Stimulated activated CD8-positive, alpha-beta memory T cell treated with anti-CD3 and anti-CD28 coated beads, Interleukin-15, amount 100 ng/mL, for 24 hours (primary cell): ENCODE data around the gene SMIM1.
"Not testable (repeated sequence)": the region's sequence is repeated elsewhere in the genome, so short reads cannot be mapped to it uniquely, and the experiment has no call there.

Experiments
- DNase-seq: peaks from one replicate; pipeline ENCODE4 v3.0.0-alpha.2; 2020; ENCODE audit warnings: low read depth

SMIM1 gene

DNA sequence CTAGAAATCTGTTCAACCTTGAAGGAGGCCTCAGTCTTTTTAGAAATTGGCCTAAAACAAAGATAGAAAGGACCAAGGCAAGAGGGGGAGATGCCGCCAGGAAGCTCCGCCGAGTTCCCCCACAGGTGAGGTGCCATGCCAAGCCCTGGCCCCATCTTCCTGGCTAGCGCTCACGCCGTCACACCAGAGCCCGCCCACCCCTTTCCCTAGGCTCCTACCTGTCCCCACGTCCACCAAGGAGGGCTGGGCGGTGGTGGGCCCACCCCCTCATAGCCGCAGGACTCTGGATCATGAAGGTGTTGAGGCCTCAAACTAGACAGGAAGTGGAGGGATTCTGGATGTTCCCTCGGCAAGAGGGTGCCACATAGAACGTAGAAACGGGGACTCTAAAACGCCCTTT lies 35.8 kb upstream of the SMIM1 start:
- no peak for DNase-seq

DNA sequence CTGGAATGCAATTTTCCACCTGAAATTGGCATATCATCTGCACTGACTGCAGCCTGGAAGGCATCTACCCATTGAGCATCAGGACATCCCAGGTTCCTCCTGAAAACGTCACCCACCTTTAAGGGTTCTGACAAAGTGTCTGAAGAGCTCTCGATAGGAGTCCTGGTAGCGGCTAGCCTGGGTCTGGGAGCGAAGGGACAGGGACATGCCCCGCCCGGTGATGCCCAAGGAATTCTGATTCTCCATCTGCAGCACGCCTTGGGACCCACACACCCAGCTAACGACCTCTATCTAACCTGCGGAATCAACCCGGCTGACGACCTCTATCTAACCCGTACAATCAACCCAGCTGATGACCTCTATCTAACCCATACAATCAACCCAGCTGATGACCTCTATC lies 33.6 kb upstream of the SMIM1 start:
- DNase-seq: no peak

DNA sequence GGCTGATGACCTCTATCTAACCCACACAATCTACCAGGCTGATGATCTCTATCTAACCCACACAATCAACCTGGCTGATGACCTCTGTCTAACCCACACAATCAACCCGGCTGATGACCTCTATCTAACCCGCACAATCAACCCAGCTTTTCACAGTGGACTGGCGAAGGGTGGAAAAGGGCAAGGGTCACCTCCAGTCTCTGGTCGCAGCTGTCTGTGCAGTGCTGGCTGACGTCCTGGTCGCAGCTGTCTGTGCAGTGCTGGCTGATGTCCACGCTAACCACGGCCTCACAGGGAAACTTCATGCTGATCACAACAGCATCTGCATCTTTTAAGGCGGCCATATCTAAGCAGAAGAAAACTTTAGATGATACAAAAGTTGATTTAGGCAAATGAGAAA lies 32.5 kb upstream of the SMIM1 start:
- no peak for DNase-seq

DNA sequence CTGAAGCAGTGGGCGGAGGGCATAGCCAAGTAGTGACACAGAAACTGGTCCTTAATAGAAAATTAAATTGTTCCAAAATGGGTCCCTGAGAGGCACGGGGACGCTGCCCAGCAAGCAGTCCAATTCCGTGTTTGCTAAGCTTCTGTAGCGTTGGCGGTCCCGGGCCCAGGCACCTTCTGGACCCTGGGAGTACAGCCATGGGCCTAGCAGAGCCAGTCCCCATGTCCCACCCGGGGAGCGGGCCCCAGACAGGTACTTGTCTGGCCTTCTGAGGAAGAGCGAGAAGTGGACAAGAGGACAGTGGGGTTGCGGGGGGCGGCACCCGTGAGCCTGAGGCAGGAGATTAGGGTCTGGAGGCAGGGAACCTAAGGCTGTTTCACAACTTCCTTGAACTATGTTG lies 31.8 kb upstream of the SMIM1 start:
- DNase-seq: no peak

DNA sequence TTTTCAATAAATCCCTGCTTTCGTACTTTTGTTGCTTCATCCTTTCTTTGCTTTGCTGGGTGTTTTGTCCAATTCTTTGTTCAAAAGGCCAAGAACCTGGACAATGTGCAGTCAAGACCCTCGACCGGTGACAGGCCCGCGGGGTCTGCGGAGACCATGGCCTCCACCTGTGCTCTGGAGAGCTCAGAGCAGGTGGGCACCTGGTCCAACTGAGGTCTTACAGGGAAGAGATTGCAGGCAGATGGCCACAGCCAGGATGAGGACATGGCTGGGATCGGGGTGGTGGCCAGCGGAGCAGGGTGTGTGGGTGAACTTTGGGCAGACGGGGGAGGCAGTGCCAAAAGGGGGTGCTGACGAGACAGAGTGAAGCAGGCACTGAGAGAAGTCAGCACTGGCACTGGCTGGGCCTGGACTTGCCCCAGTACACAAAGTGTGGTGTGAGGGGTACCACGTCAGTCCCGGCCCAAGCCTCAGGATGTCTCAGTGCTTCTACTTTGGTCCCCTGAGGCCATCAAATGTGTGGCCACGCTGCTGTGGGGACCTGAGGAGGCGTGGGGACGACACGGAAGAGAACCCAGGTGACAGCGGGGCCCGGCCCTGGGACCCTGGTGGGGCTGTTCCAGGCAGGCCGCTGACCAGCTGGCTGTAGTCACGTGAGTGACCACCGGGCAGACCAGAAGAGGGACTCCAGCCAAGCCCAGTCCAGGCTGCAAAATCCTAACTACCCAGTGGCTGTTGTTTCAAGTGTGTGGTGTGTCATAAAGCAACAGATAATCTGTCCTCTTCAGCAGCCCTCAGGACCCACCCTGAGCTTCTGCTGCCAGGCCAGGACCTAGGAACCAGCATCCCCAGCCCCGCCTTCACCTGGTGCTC lies 30.7 kb upstream of the SMIM1 start:
- DNase-seq: no peak

DNA sequence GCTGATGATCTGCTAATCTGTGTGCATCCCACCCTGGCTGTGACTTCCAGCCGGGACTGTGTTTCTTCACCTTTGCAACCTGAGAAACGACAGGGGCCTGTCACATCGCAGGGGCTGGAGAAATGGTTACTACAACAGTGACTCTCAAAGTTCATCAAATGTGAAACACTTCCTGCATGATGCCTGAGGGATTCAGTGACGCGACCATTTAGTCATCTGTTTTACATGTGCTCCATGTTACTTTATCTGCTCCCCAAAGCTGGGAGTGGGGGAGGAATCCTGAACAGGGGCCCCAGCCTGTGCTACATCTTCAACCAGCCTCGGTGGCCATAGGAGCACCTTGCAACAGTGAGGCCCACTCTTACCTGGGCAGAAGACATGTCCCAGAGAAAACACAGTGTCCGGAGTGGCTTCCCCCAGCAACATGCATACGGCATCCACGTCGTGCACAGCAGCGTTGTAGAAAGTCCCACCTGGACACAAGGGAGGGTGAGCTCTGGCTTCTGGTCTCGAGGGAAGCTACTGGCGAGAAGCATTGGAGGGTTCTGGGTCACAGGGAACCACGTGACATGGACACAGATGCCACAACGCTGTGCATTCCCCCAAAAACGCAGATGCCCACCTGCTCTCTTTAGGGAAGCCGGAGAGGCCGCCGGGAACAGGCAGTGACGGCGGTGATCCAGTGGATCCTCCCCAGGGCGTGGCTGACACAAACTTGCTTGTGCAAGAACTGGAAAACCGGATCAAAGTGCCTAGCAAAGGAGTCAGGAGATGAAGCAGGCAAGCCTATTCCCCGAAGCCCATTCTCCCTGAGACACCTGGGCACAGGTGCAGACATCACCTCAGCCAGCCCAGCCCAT lies 29.9 kb upstream of the SMIM1 start:
- DNase-seq: no peak

DNA sequence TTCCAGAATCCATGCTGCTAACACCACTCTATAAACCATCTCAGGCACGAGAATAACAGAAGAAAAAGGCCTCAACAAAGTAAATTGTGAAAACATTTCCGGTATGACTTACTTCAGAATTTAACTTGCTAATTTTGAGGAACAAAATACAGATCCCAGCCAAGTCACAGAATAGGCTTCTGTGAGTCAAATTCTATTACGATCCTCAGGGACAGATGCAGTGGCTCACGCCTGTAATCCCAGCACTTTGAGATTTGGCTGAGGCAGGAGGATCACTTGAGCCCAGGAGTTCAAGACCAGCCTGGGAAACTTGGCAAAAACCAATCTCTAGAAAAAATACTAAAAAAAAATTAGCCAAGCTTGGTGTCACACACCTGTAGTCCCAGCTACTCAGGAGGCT lies 29.1 kb upstream of the SMIM1 start:
- no peak for DNase-seq

DNA sequence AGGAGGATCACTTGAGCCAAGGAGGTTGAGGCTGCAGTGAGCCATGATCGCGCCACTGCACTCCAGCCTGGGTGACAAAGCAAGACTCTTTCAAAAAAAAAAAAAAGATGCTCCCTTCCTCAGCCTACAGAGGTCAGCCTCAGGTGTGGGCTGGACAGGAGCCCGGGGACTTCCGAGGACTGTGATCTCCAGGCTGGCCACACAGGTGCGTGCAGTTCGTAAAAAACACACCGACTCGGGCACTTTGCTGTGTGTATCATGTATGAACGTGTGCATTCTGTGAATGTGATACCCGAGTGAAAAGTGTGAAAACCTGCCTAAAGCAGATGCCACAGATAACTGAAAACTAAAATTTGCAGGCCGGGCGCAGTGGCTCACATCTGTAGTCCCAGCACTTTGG lies 28.7 kb upstream of the SMIM1 start:
- DNase-seq: no peak

DNA sequence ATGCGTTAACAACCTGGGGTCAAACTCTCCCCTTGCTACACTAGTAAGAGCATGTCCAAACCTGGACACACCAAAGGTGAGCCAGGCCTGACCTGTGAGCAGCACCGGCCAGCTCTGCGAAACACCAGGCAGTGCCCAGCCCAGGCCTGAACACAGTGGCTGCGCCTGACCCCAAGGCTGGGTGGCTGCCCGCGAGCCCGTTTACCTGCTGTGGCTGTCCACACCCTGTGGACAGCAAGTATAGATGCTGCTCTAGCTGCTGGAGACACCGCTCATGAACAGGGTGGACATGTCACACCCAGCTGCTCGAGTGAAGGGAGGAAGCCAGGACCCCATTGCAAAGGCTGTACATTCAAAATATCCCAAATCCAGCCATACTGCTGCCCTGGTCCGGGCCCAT lies 27.9 kb upstream of the SMIM1 start:
- no peak for DNase-seq

DNA sequence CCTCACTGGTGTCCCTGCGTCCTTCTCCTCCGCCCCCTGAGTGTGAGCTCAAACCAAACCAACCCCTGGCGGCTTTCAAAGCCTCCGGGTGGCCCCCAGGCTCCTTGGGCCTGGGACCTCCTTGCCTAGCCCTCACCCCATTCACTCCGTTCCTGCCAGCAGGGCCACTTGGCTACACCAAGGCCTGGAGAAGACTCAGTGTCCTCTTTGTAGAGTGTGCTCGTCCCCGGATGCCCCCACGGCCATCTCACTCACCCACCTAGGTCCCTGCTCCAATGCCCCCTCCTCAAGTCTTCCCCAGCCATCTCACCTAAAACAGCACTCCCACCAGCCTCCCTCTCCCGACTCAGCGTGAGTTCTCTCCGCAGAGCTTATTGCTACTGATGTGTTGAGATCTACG lies 27.5 kb upstream of the SMIM1 start:
- DNase-seq: no peak

DNA sequence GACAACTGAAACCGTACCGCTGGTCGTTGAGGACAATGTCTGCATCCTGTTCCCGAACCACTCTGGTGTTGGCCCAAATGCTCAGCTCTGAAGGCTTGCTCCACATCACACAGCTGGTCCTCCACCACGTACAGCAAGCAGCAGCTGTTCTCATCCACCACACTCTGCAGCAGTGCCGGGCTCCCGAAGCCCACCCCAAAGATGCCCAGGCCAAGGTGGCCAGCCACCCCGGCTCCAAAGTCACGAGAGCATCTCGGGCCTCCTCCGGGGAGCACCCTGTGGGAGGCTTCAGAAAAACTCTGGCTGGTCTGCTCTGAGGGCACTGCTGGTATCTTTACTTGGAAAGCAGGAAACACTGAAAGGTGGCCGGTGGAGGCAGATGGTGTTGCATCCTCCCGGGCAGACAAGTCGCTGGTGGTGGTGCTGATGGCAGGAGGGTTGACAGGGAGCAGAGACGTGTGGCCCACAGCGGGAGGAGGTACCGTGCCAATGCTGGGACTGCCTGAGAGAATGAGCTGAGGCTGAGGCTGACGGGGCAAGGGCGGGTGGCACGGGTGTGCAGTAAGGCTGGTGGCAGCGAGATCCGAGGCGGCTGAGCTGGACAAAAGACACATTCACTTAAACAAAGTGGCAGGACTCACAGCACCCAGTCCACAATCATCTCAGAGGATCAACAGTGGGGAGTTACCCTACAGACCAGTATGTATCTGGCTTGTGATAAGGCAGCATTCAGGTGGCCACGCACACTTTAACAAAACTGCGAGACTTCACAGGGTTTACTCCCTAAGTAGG lies 26.8 kb upstream of the SMIM1 start:
- no peak for DNase-seq

DNA sequence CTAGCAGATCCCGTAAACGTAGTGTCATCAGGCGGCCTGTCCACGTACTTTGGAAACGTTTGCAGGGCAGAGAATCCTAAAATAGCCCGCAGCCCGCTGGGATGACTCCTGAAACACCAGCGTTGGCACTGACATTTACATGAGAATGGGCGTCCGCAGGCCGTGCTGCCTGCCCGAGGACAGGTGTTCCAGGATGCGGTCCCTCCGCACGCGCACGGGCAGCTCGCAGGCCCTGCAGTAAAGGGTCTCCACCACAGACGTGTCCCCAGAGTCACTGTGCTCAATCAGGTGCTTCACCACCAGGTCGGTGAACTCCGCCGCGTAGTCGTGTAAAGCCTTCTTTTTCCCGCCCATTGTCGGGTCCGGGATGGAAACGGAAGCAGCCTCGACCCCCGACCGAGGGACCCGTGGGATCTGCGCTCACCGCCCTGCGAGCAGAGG lies 26.1 kb upstream of the SMIM1 start:
- no peak for DNase-seq

DNA sequence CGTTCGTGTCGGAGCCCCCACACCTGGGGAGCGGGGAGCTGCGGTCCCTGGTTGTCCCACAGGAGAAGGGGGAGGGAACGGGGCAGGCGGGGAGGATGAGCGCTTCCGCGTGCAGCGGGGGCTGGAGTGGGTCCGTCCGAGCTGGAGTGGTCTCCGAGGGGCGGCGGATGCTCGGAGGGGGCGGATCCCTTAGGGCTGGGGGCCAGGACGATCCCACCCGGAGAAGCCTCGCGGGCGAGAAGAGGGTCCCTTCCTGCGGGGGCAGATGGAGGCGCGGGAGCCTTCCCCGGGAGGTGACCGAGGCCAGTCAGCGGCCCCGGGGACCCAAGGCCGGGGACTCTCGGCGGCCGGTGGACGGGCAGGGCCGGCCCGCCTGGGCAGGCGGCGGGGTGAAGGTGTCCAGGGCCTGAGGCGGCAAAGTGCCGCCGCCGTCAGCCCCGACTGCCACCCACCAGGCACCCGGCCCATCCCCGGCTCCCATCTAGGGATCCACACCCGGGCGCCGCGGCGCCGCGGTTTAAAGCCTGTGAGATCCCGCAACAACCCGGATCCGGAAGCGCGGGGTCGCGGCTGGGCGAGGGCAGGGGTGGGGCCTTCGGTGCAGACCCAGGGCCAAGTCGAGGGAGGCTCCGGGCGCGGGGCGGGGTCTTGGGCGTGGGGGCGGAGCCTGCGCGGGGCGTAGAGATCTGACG lies 25.6 kb upstream of the SMIM1 start:
- peak; percentile 79 for DNase-seq

DNA sequence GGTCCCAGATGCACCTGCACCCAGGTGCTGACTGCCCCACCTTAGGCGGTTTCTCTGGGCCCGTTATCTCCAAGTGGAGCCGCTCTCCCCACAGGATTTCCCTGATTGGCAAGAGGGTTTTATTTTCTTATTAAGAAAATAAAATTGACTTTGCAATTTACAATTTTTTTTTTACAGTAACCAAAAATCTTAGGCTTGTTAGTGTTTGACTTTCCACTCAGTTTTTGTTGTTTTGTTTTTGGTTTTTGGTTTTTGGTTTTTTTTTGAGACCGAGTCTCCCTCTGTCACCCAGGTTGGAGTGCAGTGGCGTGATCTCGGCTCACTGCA lies 25.1 kb upstream of the SMIM1 start:
- DNase-seq: no peak

DNA sequence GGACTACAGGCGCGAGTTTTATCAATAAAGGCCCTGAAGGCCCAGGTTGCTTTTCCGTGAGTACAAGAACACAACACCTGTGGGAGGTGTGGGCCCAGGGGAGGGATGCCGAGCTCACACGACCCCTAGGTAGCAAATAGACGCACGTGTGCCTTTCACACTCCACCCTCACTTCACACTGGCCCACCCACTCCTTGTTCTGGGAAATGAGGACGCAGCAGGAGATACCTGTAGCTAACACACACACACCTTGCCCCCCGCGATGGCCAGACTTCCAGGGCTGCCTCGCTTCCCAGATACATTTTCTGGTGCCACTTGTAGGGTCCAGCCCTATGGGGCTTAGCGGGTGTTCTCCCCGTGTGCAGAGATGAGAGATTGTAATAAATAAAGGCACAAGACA lies 24.6 kb upstream of the SMIM1 start:
- DNase-seq: no peak

DNA sequence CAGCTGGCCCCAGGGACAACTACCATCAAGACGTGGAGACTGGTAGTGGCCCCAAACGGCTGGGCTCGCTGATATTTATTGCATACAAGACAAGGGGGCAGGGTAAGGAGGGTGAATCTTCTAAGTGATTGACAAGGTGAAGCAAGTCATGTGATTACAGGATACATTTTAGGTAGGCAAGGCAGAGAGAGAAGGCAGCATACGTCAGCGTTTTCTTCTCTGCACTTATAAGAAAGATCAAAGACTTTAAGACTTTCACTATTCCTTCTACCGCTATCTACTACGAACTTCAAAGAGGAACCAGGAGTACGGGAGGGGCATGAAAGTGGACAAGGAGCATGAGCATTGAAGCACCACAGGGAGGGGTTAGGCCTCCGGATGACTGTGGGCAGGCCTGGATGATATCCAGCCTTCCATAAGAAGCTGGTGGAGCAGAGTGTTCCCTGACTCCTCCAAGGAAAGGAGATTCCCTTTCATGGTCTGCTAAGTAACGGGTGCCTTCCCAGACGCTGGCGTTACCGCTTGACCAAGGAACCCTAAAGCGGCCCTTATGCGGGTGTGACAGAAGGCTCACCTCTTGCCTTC lies 24.1 kb upstream of the SMIM1 start:
- not testable (repeated sequence) for DNase-seq

DNA sequence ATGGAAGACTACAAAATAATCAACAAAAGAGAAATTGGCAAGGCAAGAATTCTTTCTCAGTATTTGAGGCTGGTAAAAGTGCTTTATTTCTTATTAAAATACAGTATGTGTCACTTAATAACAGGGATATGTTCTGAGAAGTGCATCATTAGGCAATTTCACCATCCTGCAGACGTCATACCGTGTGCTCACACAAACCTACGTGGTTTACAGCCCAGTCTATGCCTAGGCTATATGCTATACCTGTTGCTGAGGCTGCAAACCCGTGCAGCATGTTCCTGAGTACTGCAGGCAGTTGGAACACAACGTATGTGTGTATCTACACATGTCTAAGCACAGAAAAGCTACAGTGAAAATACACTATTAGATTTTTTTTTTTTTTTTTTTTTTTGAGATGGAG lies 23.0 kb upstream of the SMIM1 start:
- DNase-seq: no peak

DNA sequence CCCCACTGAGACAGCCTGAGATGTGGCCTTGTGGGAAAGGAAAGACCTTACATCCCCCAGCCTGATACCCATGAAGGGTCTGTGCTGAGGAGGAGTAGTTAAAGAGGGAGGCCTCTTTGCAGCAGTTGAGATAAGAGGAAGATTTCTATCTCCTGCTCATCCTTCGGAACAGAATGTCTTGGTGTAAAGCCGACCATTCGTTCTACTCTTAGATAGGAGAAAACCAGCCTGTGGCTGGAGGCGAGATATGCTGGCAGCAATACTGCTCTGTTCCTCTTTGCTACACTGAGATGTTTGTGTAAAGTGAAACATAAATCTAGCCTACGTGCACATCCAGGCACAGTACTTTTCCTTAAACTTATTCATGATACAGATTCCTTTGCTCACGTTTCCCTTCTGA lies 21.8 kb upstream of the SMIM1 start:
- DNase-seq: no peak

DNA sequence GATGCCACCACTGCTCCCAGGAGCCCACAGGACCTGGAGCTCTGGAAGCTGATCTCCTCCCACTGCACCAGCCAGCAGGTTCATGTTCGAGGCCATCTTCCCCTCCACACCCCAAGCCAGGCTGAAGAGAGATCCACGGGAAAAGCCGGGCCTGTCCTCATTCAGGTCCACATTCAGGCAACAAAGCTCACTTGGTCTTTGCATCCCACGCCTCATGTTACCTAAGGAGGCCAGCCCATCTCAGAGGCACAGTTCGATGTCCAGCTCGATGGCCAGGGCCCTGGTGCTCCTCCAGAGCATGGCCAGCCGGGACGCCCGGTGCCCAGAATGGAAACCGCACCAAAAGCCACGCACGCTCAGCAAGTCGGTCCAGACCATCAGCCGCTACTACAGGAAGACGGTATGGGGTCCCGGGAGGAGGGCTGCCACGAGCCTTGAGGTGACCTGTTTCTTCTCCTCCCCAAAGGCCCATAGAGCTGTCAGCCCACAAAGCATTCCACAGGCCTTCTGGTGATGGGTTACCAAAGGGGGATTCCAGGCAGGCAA lies 20.1 kb upstream of the SMIM1 start, which contains the start of gene CCDC27:
Gene CCDC27 (plus strand): TSS at position 51 of the 546 bp plus-strand sequence. CDS start 32 bp downstream, at position 83.
- DNase-seq: no peak

DNA sequence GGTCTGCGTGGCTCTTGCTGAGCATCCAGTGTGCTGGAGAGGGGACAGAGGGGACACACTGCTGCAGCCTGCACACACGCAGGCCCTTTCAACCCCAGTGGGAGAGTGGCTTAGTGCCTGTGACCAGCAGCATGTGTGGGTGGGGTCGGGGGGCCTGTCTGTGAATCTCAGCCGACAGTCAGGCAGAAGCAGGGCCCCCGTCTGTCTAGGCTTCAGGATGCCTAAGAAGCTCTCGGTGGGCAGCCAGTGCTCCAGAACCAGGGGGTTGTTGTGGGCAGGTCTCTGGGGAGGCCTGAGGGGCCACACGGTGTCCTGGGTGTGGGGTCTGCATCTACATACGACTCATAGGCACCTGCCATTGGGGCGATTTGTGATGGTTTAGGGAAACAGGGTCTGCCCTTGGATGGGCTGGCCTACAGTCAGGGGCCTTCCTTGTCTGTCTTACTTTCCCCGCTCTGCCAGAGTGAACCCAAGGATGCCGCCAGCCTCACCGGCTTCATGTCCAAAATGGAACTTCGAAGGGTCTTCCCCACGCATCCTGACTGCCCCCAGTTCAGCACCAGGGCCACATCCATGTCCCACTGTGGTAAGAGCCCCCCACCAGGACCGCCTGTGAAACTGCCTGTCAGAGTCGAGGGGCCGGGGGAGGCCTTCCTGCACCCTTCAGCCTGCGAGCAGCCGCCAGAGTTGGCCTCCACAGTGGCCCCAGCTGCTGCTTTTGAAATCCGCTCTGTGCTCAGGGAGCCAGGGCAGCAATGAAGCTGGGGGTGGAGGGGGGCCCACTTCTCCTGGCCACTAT lies 18.7 kb upstream of the SMIM1 start:
- DNase-seq: no peak
